Ovary (tissue), 3 donors: ENCODE results near the gene WDR83.

Experiments
- POLR2A ChIP-seq: fragments of 450-650 bp; IDR thresholded peaks from one replicate; pipeline ENCODE4 v1.6.1; 2017; ENCODE audit warnings: antibody characterized with exemption, mild to moderate bottlenecking, moderate library complexity
- TF ChIP-seq, protein P1 (sequence below), 3 donors: fragments of 450-650 bp in 2 of 3; fragments of 200-600 bp in 1 of 3; IDR thresholded peaks; one replicate each; pipeline versions ENCODE4 v1.5.1 to v1.8.0; 2016 to 2022; ENCODE audit warnings: antibody characterized with exemption in 3 of 3, mild to moderate bottlenecking in 1 of 3
- donor health status: DM: no; HTN: no; CAD: no.

DNA sequence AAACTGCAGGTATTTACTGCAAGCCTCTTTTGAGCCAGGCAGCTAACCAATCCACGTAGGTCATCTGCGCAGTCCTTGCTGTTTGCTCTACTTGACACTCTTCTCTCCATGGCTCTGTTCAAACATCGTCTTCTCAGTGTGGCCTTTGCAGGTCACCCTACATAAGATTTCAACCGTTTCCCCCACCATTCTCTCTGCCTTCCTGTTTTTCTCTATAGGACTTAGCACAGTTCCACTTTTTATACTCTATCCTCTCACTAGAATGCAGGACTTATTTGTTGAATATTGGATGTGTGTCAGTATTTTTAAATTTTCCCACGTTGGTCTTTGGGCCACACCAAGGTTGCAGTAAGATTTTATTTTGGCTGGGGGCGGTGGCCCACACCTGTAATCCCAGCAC lies 31.5 kb downstream of the WDR83 start:
- TF ChIP-seq, protein P1, sequence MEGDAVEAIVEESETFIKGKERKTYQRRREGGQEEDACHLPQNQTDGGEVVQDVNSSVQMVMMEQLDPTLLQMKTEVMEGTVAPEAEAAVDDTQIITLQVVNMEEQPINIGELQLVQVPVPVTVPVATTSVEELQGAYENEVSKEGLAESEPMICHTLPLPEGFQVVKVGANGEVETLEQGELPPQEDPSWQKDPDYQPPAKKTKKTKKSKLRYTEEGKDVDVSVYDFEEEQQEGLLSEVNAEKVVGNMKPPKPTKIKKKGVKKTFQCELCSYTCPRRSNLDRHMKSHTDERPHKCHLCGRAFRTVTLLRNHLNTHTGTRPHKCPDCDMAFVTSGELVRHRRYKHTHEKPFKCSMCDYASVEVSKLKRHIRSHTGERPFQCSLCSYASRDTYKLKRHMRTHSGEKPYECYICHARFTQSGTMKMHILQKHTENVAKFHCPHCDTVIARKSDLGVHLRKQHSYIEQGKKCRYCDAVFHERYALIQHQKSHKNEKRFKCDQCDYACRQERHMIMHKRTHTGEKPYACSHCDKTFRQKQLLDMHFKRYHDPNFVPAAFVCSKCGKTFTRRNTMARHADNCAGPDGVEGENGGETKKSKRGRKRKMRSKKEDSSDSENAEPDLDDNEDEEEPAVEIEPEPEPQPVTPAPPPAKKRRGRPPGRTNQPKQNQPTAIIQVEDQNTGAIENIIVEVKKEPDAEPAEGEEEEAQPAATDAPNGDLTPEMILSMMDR (IDR thresholded peaks at IDR 0.05): no peak
- no peak for TF ChIP-seq POLR2A
